Sigmoid colon (tissue), 7 donors: Measurements from ENCODE around the gene LDLRAD4. TPM values are rescaled to one million over a fixed set of nuclear protein-coding genes. Genes with fewer than 3 reads are reported as not detected.

Experiments used
- DNase-seq: peaks from one replicate; pipeline ENCODE4 v3.0.0-alpha.2; 2019
- H3K27ac ChIP-seq, 4 donors: fragments of 200-600 bp; sonication (generic); one replicate each; pipeline ENCODE4 v1.5.1; 2016 to 2019; ENCODE audit warnings: mild to moderate bottlenecking in 1 of 4
- H3K27me3 ChIP-seq, 3 donors: fragments of 200-600 bp; sonication (generic); one replicate each; pipeline ENCODE4 v1.5.1; 2019; ENCODE audit warnings: mild to moderate bottlenecking in 1 of 3
- H3K36me3 ChIP-seq, 4 donors: fragments of 200-600 bp; sonication (generic); one replicate each; pipeline ENCODE4 v1.5.1; 2016 to 2019
- H3K4me1 ChIP-seq, 4 donors: fragments of 200-600 bp; sonication (generic); one replicate each; pipeline ENCODE4 v1.5.1; 2017 to 2019
- H3K4me3 ChIP-seq, 4 donors: fragments of 200-600 bp; sonication (generic); one replicate each; pipeline ENCODE4 v1.5.1; 2017 to 2019; ENCODE audit warnings: mild to moderate bottlenecking in 2 of 4, moderate library complexity in 1 of 4
- H3K9me3 ChIP-seq, 4 donors: fragments of 200-600 bp in 3 of 4; sonication (generic) in 3 of 4; one replicate each; pipeline versions ENCODE4 v1.5.1 to v1.6.1; 2013 to 2019
- CTCF ChIP-seq, 4 experiments: fragments of 450-650 bp in 3 of 4; fragments of 200-600 bp in 1 of 4; IDR thresholded peaks; one replicate each; pipeline ENCODE4 v1.5.1; 2016 to 2019; ENCODE audit warnings: antibody characterized with exemption in 4 of 4, mild to moderate bottlenecking in 3 of 4, moderate library complexity in 2 of 4
- EP300 ChIP-seq, 4 donors: sonication (generic); formaldehyde crosslinking; IDR thresholded peaks; one replicate each; pipeline ENCODE4 v1.6.1; 2017; ENCODE audit warnings: antibody characterized with exemption in 4 of 4
- POLR2A ChIP-seq, 2 donors: fragments of 450-650 bp; IDR thresholded peaks; one replicate each; pipeline ENCODE4 v1.6.1; 2016; ENCODE audit warnings: antibody characterized with exemption in 2 of 2, mild to moderate bottlenecking in 2 of 2, moderate library complexity in 2 of 2
- POLR2AphosphoS5 ChIP-seq, 4 donors: sonication (generic); formaldehyde crosslinking; IDR thresholded peaks; one replicate each; pipeline ENCODE4 v1.6.1; 2017; ENCODE audit warnings: antibody characterized with exemption in 4 of 4
- WGBS, 2 donors: extraction: QIAGEN DNeasy Blood & Tissue Kit; methylation state at CpG; one replicate each; pipeline ENCODE4 v1.1.7; 2013; 5-methylcytosine and 5-hydroxymethylcytosine counted together
- intact Hi-C: fragments of 100-400 bp; cut with DNase I; formaldehyde crosslinking; loops from one replicate; pipeline ENCODE4 v1.15.1; 2023
- polyA plus RNA-seq, 3 donors: library from polyadenylated mRNA; stranded (reverse); fragments of 200-250 nt; gene quantifications; one replicate each; pipeline ENCODE4 v1.2.3, GENCODE V29; 2013
- total RNA-seq, 4 donors: library from RNA; depleted of rRNA; stranded (reverse); fragments of >200 nt; gene quantifications; one replicate each; pipeline ENCODE4 v1.1.0, GENCODE V29; 2016
- donor health status: healthy with polysubstance abuse.
- donor health status: Bipolar disorder and iron deficiency.
- donor health status: healthy.

Gene LDLRAD4
- total and polyA plus RNA-seq, 7 donors: 1.2 to 28.2 (median 17.2) TPM

DNA sequence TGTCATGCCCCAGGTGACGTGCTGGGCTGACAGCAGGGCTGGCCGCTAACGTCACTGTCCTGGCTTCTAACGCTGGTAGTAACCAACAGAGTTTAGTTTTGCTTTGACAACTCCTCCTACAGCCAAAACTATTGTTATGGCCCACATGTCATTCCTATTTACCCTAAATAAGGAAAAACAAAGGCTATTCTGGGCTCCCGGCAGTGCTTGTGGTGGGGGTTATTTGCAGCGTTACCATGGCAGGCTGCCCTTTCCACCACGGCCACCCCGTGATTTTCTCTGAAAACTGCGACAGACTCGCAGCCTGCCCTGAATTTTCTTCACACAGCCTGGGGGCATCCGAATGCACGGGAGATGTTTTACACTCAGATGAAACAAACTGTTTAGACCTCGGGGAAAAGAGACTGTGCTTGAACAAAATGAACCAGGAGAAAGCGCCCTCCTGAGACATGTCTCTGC, 392.6 kb downstream of the LDLRAD4 start:
- H3K27me3 ChIP-seq: no peaks in the 10 kb centered on the region
- peaks cover 0 to 56% (median 28%) of the 10 kb centered on the region in 4 donors for H3K4me1 ChIP-seq
- H3K9me3 ChIP-seq: no peaks in the 10 kb centered on the region
- peak; percentile 78 for DNase-seq
- H3K4me3 ChIP-seq: peak overlapping the region; percentile 22 to 46 (median 42)
- intact Hi-C loops: loop anchor here (5.0 to 10.0 kb wide), 3 partner anchors 49 to 394 kb away; partner anchors contain the start of genes FAM210A, LDLRAD4 and RNMT
- peak overlapping the region; percentile 63 to 80 (median 72) for H3K27ac ChIP-seq
- WGBS, 2 donors: 38 to 83% methylated on average over 14 of the region's 14 CpGs
- TF ChIP-seq EP300 (IDR thresholded peaks at IDR 0.05) (peak in 2 of 4 donors; percentile 27 to 57), CTCF (IDR thresholded peaks at IDR 0.05) (no peak), POLR2AphosphoS5 (IDR thresholded peaks at IDR 0.05) (peak in 2 of 4 donors; percentile 9 to 69), POLR2A (IDR thresholded peaks at IDR 0.05) (peak in 1 of 2 donors; percentile 14)
- H3K36me3 ChIP-seq: no peaks in the 10 kb centered on the region

- Histone ChIP-seq H3K4me1 (peaks cover 0 to 56% (median 28%) of the 10 kb centered on the region in 4 donors), H3K4me3 (peak overlapping the region; percentile 22 to 46 (median 42)), H3K9me3 (no peaks in the 10 kb centered on the region), H3K27ac (peak overlapping the region; percentile 63 to 80 (median 72)), H3K36me3 (no peaks in the 10 kb centered on the region), H3K27me3 (no peaks in the 10 kb centered on the region)
- intact Hi-C loops: loop anchor here (5.0 to 10.0 kb wide), 3 partner anchors 49 to 394 kb away; partner anchors contain the start of genes FAM210A, LDLRAD4 and RNMT
- 29 to 74% methylated on average over 24 of the region's 24 CpGs for WGBS, 2 donors
- peak; percentile 74 for DNase-seq
- TF ChIP-seq EP300 (IDR thresholded peaks at IDR 0.05) (no peak), CTCF (IDR thresholded peaks at IDR 0.05) (no peak), POLR2A (IDR thresholded peaks at IDR 0.05) (no peak), POLR2AphosphoS5 (IDR thresholded peaks at IDR 0.05) (peak in 1 of 4 donors; percentile 33)
These were observed 393.1 kb downstream of the LDLRAD4 start for GRCh38 chr18:13611601-13612195.

DNA sequence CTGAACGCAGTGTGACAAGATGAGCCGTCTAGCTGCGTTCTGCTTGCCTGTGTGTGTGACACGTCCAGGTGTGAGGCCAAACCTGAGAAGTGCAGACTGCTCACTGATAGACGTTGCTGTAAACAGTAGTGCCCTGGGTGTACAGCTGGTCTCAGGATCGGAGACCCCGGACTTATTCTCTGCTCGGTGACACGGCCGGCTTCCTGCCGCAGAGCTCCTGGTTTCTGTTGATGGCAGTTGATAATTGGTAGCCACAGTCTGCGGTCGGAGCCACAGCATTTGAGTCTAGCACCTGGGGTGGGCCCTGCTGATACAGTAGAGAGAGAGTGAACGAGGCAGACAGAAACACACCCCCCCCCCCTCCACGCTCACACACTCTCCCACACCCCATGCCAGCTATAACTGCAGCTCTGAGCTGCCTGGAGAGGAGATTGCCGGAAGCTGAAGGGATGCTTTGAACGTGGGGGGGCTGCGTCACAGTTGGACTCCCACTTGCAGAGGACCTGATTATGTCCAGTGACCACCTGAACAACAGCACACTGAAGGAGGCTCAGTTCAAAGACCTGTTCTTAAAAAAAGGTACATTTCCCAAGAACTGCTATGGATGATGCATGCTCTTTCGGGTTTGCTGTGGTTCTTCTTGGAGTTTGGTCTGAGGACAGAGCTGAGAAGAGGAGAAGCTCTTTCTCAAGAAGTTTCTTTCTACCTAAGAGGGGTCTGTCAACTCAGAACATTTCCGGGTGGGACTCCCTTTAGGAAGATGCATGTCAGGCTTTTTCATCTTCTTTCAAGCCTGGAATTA, 393.8 kb downstream of the LDLRAD4 start:
- Histone ChIP-seq H3K9me3 (no peaks in the 10 kb centered on the region), H3K4me3 (peak overlapping the region in 3 of 4 donors; percentile 40 to 46 (median 44)), H3K4me1 (peaks cover 0 to 56% (median 28%) of the 10 kb centered on the region in 4 donors), H3K27me3 (no peaks in the 10 kb centered on the region), H3K27ac (peak overlapping the region; percentile 63 to 80 (median 72)), H3K36me3 (no peaks in the 10 kb centered on the region)
- intact Hi-C loops: loop anchor here (5.0 to 10.0 kb wide), 3 partner anchors 50 to 395 kb away; partner anchors contain the start of genes FAM210A, LDLRAD4 and RNMT
- TF ChIP-seq CTCF (IDR thresholded peaks at IDR 0.05) (no peak), EP300 (IDR thresholded peaks at IDR 0.05) (no peak), POLR2A (IDR thresholded peaks at IDR 0.05) (no peak), POLR2AphosphoS5 (IDR thresholded peaks at IDR 0.05) (no peak)
- DNase-seq: peak; percentile 57
- WGBS, 2 donors: 40 to 77% methylated on average over 20 of the region's 20 CpGs

- H3K36me3 ChIP-seq: no peaks in the 10 kb centered on the region
- intact Hi-C loops: loop anchor here (5.0 to 10.0 kb wide), 3 partner anchors 51 to 396 kb away; partner anchors contain the start of genes FAM210A, LDLRAD4 and RNMT
- H3K27me3 ChIP-seq: no peaks in the 10 kb centered on the region
- H3K9me3 ChIP-seq: no peaks in the 10 kb centered on the region
- no peak for TF ChIP-seq EP300 (IDR thresholded peaks at IDR 0.05)
- TF ChIP-seq POLR2A (IDR thresholded peaks at IDR 0.05): no peak
- no peak for TF ChIP-seq CTCF (IDR thresholded peaks at IDR 0.05)
- no peak for TF ChIP-seq POLR2AphosphoS5 (IDR thresholded peaks at IDR 0.05)
- H3K4me3 ChIP-seq: no peak overlapping the region
- H3K4me1 ChIP-seq: peaks cover 0 to 56% (median 28%) of the 10 kb centered on the region in 4 donors
- no peak overlapping the region for H3K27ac ChIP-seq
- DNase-seq: no peak
These were observed 394.5 kb downstream of the LDLRAD4 start for GRCh38 chr18:13613099-13613498.
